GM12874 (cell line): ENCODE results near the gene FIG4.

Experiments used
- CTCF ChIP-seq: IDR thresholded peaks from 2 replicates; pipeline ENCODE4 v1.5.1; 2011; ENCODE audit warnings: low read depth, mild to moderate bottlenecking, control low read depth, low read length, moderate library complexity; ENCODE audit not compliant: insufficient read depth

FIG4 gene

GRCh38 chr6:109853426-109853825 lies 162.3 kb downstream of the FIG4 start:
- no peak for TF ChIP-seq CTCF

- TF ChIP-seq CTCF: no peak
These were observed 162.9 kb downstream of the FIG4 start for GRCh38 chr6:109853951-109854350.

- no peak for TF ChIP-seq CTCF
These were observed 163.6 kb downstream of the FIG4 start for GRCh38 chr6:109854541-109855308.

DNA sequence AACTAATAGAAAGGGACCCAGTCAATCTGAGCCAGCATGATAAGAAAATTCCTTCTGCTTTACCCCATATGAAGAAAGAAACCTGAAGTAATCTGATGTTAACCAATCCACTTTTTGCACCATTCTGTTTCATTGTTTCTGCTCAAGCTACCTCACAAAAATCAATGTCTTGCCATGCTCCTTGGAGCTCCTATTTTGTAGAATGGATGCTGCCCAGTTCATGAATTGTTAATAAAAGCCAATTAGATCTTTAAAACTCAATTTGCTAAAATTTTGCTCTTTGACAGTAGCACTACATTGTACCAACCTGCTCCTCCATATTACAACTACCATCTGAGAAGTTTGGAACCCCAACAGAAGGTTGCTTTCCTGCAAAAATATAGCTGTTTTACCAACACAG lies 170.8 kb downstream of the FIG4 start:
- no peak for TF ChIP-seq CTCF

DNA sequence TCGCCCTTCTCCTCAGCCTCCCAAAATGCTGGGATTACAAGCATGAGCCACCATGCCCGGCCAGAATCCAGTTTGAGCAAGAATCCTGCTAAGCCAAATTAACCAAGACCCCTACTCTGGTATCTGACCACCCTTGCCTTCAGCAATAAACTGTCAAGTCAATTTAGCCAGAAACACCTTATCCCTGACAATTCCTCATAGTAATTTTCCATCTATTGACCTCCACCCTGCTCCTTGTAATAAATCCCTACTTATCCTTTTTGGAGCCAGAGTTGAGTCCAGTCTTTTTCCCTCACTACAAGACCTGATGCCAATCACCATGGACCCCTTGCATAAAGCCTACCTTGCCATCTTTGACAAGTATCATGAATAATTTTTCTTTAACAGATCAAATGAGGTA lies 173.0 kb downstream of the FIG4 start:
- no peak for TF ChIP-seq CTCF

DNA sequence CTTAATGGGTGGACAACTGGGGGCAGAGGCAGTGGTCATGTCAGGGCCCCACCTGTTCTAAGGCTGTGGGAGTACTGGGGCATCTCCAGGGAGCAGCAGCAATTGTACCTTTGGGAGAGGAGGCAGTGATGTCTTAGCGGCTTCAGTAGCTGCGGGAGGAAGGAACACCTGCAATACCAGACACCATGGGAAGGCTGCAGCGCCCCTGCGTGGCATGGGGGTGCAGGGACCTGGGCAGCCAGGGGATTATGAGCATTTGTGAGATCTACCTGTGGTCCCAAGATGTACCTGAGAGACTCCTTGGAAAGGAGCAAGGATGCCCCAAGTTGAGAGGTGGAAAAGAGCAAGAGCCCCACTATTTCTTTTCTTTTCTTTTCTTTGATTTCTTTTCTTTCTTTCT lies 174.9 kb downstream of the FIG4 start:
- peak; percentile 4; the same call in 1 of the 2 replicates for TF ChIP-seq CTCF

GRCh38 chr6:109867009-109867969 lies 176.2 kb downstream of the FIG4 start:
- TF ChIP-seq CTCF: no peak
